Spleen (tissue), 11 donors: ENCODE measurements around the gene SPN. TPM values are rescaled to one million over a fixed set of nuclear protein-coding genes. Genes with fewer than 3 reads are reported as not detected.

Source experiments
- DNase-seq: peaks from one replicate; pipeline ENCODE4 v3.0.0-alpha.2; 2020
- H3K27ac ChIP-seq, 8 donors: fragments of 200-600 bp; sonication (generic) in 7 of 8; 1 replicate in 4 of 8; 2 replicates in 4 of 8; pipeline versions ENCODE4 v1.5.0 to v1.8.0; 2016 to 2021; ENCODE audit warnings: inconsistent platforms in 4 of 8, mild to moderate bottlenecking in 4 of 8, moderate library complexity in 1 of 8
- H3K27me3 ChIP-seq, 7 donors: fragments of 200-600 bp; sonication (generic) in 6 of 7; replicated peaks in 1 of 7; 1 replicate in 4 of 7; 2 replicates in 3 of 7; pipeline versions ENCODE4 v1.5.0 to v1.8.0; 2016 to 2021; ENCODE audit warnings: inconsistent platforms in 3 of 7, mild to moderate bottlenecking in 1 of 7
- H3K36me3 ChIP-seq, 6 donors: fragments of 200-600 bp; sonication (generic) in 5 of 6; 1 replicate in 4 of 6; 2 replicates in 2 of 6; pipeline versions ENCODE4 v1.5.0 to v1.8.0; 2016 to 2021; ENCODE audit warnings: inconsistent platforms in 2 of 6
- H3K4me1 ChIP-seq, 6 donors: fragments of 200-600 bp; sonication (generic) in 5 of 6; 1 replicate in 3 of 6; 2 replicates in 3 of 6; pipeline versions ENCODE4 v1.5.0 to v1.8.0; 2016 to 2021; ENCODE audit warnings: inconsistent platforms in 3 of 6
- H3K4me3 ChIP-seq, 8 donors: fragments of 200-600 bp; sonication (generic) in 7 of 8; 1 replicate in 4 of 8; 2 replicates in 4 of 8; pipeline versions ENCODE4 v1.5.0 to v1.8.0; 2016 to 2021; ENCODE audit warnings: inconsistent platforms in 4 of 8, mild to moderate bottlenecking in 4 of 8, moderate library complexity in 2 of 8
- H3K9me3 ChIP-seq, 8 donors: fragments of 200-600 bp; sonication (generic) in 7 of 8; 1 replicate in 4 of 8; 2 replicates in 4 of 8; pipeline versions ENCODE4 v1.5.0 to v1.8.0; 2016 to 2021; ENCODE audit warnings: inconsistent platforms in 4 of 8
- CTCF ChIP-seq, 11 experiments: fragments of 200-600 bp in 7 of 11; fragments of 450-650 bp in 4 of 11; sonication (generic) in 4 of 11; IDR thresholded peaks in 8 of 11; conservative IDR thresholded peaks in 3 of 11; 1 replicate in 7 of 11; 2 replicates in 4 of 11; pipeline versions ENCODE4 v1.4.0 to v1.8.0; 2016 to 2021; ENCODE audit warnings: antibody characterized with exemption in 11 of 11, inconsistent platforms in 4 of 11, mild to moderate bottlenecking in 1 of 11
- POLR2A ChIP-seq, 3 donors: fragments of 450-650 bp; IDR thresholded peaks; one replicate each; pipeline ENCODE4 v1.5.1; 2017; ENCODE audit warnings: antibody characterized with exemption in 3 of 3, mild to moderate bottlenecking in 1 of 3
- POLR2AphosphoS5 ChIP-seq, 3 donors: sonication (generic); formaldehyde crosslinking; IDR thresholded peaks; one replicate each; pipeline ENCODE4 v1.5.1; 2017; ENCODE audit warnings: antibody characterized with exemption in 3 of 3
- WGBS, 5 donors: extraction: QIAGEN DNeasy Blood & Tissue Kit in 3 of 5; methylation state at CpG; one replicate each; pipeline versions ENCODE4 v1.1.5 to v1.1.7; 2013 to 2018; 5-methylcytosine and 5-hydroxymethylcytosine counted together
- intact Hi-C: fragments of 100-400 bp; cut with DNase I; formaldehyde crosslinking; loops from one replicate; pipeline ENCODE4 v1.15.0; 2023; ENCODE audit warnings: low total_unique reads
- polyA plus RNA-seq, 3 donors: library from polyadenylated mRNA; stranded (reverse); fragments of 200-250 nt; gene quantifications; one replicate each; pipeline ENCODE4 v1.2.1, GENCODE V29; 2013
- total RNA-seq, 7 donors: library from RNA; depleted of rRNA in 3 of 7; stranded (reverse); fragments of >200 nt in 3 of 7; fragmentation: NEBNext Ultra II Directional in 4 of 7; extraction: Animal tissue kit (Norgen Biotek cat#: 25700) in 4 of 7; gene quantifications; one replicate each; pipeline versions ENCODE4 v1.1.0 to v1.2.1, GENCODE V29; 2016 to 2021
- donor health status: healthy with polysubstance abuse.
- donor health status: DM: no; HTN: no; CAD: no; lungs with moderate emphysema.
- donor health status: DM: no; HTN: no; CAD: no.
- donor health status: Bipolar disorder and iron deficiency.
- donor health status: healthy.
- donor health status: DM: no; HTN: no; CAD: no.
- donor health status: DM: yes; HTN: yes; CAD: no.

Gene SPN
- total and polyA plus RNA-seq, 10 donors = 3.9 to 46.4 (median 25.0) TPM

GRCh38 chr16:29656688-29657523, 6.1 kb upstream of the SPN start:
- DNase-seq = no peak
- 74 to 87% (median 78%) methylated on average over 11 of the region's 11 CpGs for WGBS, 5 donors
- Histone ChIP-seq H3K9me3 (no peaks in the 10 kb centered on the region), H3K36me3 (no peaks in the 10 kb centered on the region), H3K4me3 (no peak overlapping the region), H3K27me3 (no peaks in the 10 kb centered on the region), H3K27ac (no peak overlapping the region), H3K4me1 (peaks cover 0 to 34% (median 14%) of the 10 kb centered on the region in 6 donors)
- intact Hi-C loops = no loop called here
- TF ChIP-seq POLR2AphosphoS5 (IDR thresholded peaks at IDR 0.05) (no peak), POLR2A (IDR thresholded peaks at IDR 0.05) (no peak), CTCF (IDR thresholded peaks at IDR 0.05 in 8 of 11, conservative IDR thresholded peaks at IDR 0.05 in 3 of 11) (no peak)

- H3K4me1 ChIP-seq = peaks cover 4 to 42% (median 27%) of the 10 kb centered on the region in 6 donors
- H3K4me3 ChIP-seq = no peak overlapping the region
- DNase-seq = no peak
- intact Hi-C loops = no loop called here
- 85 to 96% (median 90%) methylated on average over 6 of the region's 6 CpGs for WGBS, 5 donors
- H3K36me3 ChIP-seq = no peaks in the 10 kb centered on the region
- TF ChIP-seq CTCF (IDR thresholded peaks at IDR 0.05 in 8 of 11, conservative IDR thresholded peaks at IDR 0.05 in 3 of 11) = no peak
- no peak for TF ChIP-seq POLR2A (IDR thresholded peaks at IDR 0.05)
- TF ChIP-seq POLR2AphosphoS5 (IDR thresholded peaks at IDR 0.05) = no peak
- H3K27me3 ChIP-seq = no peaks in the 10 kb centered on the region
- no peaks in the 10 kb centered on the region for H3K9me3 ChIP-seq
- no peak overlapping the region for H3K27ac ChIP-seq
Measured at GRCh38 chr16:29658705-29659104, 4.3 kb upstream of the SPN start.

- WGBS, 5 donors = 43 to 55% (median 48%) methylated on average over 17 of the region's 17 CpGs
- Histone ChIP-seq H3K36me3 (no peaks in the 10 kb centered on the region), H3K4me1 (peaks cover 7 to 62% (median 58%) of the 10 kb centered on the region in 6 donors), H3K27ac (peak overlapping the region in 7 of 8 donors; percentile 23 to 89 (median 69)), H3K27me3 (no peaks in the 10 kb centered on the region), H3K9me3 (no peaks in the 10 kb centered on the region), H3K4me3 (peak overlapping the region in 6 of 8 donors; percentile 45 to 77 (median 54))
- intact Hi-C loops = no loop called here
- TF ChIP-seq CTCF (IDR thresholded peaks at IDR 0.05 in 8 of 11, conservative IDR thresholded peaks at IDR 0.05 in 3 of 11) (no peak), POLR2A (IDR thresholded peaks at IDR 0.05) (no peak), POLR2AphosphoS5 (IDR thresholded peaks at IDR 0.05) (no peak)
- no peak for DNase-seq
Measured at GRCh38 chr16:29662000-29662728, 883 bp upstream of the SPN start.

GRCh38 chr16:29662729-29663015, 375 bp upstream of the SPN start:
- no peaks in the 10 kb centered on the region for H3K9me3 ChIP-seq

More at GRCh38 chr16:29662729-29663015, 375 bp upstream of the SPN start:
- Histone ChIP-seq H3K27ac (peak overlapping the region; percentile 23 to 89 (median 69)), H3K27me3 (no peaks in the 10 kb centered on the region), H3K4me3 (peak overlapping the region; percentile 28 to 77 (median 50)), H3K4me1 (peaks cover 7 to 67% (median 63%) of the 10 kb centered on the region in 6 donors), H3K36me3 (no peaks in the 10 kb centered on the region)
- 7 to 15% (median 9%) methylated on average over 4 of the region's 4 CpGs for WGBS, 5 donors
- intact Hi-C loops = no loop called here
- TF ChIP-seq POLR2A (IDR thresholded peaks at IDR 0.05) (no peak), CTCF (IDR thresholded peaks at IDR 0.05 in 8 of 11, conservative IDR thresholded peaks at IDR 0.05 in 3 of 11) (no peak), POLR2AphosphoS5 (IDR thresholded peaks at IDR 0.05) (peak in 1 of 3 donors; percentile 50)
- peak; percentile 78 for DNase-seq
